ENCODE measurements around the gene SUCLG2.

DNA sequence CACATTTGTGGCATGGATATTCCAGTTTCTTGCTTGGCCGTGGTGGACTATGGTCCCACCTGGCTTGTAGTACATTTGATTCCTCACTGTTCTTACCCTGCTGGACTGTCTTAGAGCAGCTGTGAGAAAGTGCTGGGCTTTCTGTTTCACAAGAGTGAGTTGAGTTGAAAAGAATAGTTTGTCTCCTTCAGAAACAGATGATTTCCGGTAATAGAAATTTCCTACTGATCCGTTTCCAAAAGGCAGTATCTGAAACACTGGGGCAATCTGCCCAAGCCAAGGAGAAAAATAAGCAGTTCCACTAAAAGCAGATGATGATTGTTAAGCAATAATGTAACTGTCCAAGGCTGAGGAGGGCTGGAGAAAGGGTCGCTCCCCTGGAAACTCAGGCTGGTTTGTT lies 96.0 kb downstream of the SUCLG2 start:
- TF ChIP-seq, protein P1, sequence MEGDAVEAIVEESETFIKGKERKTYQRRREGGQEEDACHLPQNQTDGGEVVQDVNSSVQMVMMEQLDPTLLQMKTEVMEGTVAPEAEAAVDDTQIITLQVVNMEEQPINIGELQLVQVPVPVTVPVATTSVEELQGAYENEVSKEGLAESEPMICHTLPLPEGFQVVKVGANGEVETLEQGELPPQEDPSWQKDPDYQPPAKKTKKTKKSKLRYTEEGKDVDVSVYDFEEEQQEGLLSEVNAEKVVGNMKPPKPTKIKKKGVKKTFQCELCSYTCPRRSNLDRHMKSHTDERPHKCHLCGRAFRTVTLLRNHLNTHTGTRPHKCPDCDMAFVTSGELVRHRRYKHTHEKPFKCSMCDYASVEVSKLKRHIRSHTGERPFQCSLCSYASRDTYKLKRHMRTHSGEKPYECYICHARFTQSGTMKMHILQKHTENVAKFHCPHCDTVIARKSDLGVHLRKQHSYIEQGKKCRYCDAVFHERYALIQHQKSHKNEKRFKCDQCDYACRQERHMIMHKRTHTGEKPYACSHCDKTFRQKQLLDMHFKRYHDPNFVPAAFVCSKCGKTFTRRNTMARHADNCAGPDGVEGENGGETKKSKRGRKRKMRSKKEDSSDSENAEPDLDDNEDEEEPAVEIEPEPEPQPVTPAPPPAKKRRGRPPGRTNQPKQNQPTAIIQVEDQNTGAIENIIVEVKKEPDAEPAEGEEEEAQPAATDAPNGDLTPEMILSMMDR (IDR thresholded peaks at IDR 0.05): no peak
- no peak for TF ChIP-seq MAFK (IDR thresholded peaks at IDR 0.05; ENCODE audit: partially characterized antibody)
- no peak for TF ChIP-seq EHMT2 (IDR thresholded peaks at IDR 0.05; ENCODE audit: low read depth)
